ENCODE measurements around the gene SLC39A11.
"Not testable (repeated sequence)": the region's sequence is repeated elsewhere in the genome, so short reads cannot be mapped to it uniquely, and the experiment has no call there.

Gene SLC39A11

DNA sequence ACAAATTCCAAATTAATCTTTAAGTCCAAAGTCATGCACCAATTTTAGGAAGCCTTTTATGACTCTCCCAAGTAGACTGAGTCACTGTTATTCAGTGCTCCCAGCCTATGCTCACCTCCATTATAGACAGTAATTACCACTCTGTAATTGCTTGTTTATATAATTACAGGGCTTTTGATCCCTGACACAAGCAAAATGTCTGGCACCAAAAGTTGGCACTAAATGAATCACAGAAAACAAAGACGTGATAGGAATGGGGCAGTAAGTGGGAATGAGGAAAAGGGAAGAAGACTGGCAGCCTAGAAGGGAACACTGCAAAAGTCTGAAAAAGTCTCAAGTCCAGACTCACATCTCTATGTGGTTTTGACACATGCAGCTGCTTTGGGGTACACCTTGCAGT, 94.1 kb downstream of the SLC39A11 start:
- H3K27me3 Mint-ChIP-seq = no peaks in the 10 kb centered on the region
- ATAC-seq = no peak
- no peak overlapping the region for H3K4me3 Mint-ChIP-seq
- H3K9me3 Mint-ChIP-seq = peaks cover 7% of the 10 kb centered on the region
- peaks cover 46% of the 10 kb centered on the region for H3K36me3 Mint-ChIP-seq
- no peak overlapping the region for H3K27ac Mint-ChIP-seq
- peaks cover 6% of the 10 kb centered on the region for H3K4me1 Mint-ChIP-seq

DNA sequence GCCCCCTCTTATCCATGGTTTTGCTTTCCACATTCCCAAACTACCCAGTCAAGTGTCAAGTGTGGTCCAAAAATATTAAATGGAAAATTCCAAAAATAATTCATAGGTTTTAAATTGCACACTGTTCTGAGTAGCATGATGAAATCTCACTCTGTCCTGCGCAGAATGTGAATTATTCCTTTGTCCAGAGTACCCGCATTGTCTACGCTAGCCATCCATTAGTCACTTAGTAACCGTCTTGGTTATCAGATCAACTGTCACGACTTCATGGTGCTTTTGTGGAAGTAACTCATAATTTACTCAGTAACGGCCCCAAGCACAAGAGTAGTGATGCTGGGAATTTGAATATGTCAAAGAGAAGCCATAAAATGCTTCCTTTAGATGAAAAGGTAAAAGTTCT, 94.9 kb downstream of the SLC39A11 start:
- Mint-ChIP-seq H3K9me3 (peaks cover 7% of the 10 kb centered on the region), H3K36me3 (peaks cover 38% of the 10 kb centered on the region), H3K4me1 (peaks cover 11% of the 10 kb centered on the region), H3K4me3 (no peak overlapping the region), H3K27me3 (no peaks in the 10 kb centered on the region), H3K27ac (no peak overlapping the region)
- ATAC-seq = no peak

DNA sequence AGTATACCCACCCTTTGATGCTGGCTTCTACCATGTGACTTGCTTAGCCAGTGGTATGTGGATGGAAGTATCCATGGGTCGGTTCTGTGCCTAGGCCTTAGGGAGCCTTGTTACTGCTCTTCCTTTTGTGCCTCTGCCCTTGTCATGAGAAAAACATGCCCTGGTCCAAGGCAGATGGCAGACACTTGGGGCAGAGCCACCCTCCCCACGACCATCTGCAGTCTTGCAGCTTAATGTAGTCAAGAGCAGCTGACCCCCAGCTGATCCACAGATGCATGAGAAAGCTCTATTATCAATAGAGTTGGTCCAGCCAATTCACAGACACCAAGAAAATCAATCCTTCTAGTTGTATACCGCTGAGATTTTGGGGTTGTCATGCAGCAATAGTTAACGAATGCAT, 95.7 kb downstream of the SLC39A11 start:
- Mint-ChIP-seq H3K4me1 (peaks cover 12% of the 10 kb centered on the region), H3K27ac (no peak overlapping the region), H3K9me3 (peaks cover 7% of the 10 kb centered on the region), H3K4me3 (no peak overlapping the region), H3K36me3 (peaks cover 38% of the 10 kb centered on the region), H3K27me3 (no peaks in the 10 kb centered on the region)
- ATAC-seq = no peak

DNA sequence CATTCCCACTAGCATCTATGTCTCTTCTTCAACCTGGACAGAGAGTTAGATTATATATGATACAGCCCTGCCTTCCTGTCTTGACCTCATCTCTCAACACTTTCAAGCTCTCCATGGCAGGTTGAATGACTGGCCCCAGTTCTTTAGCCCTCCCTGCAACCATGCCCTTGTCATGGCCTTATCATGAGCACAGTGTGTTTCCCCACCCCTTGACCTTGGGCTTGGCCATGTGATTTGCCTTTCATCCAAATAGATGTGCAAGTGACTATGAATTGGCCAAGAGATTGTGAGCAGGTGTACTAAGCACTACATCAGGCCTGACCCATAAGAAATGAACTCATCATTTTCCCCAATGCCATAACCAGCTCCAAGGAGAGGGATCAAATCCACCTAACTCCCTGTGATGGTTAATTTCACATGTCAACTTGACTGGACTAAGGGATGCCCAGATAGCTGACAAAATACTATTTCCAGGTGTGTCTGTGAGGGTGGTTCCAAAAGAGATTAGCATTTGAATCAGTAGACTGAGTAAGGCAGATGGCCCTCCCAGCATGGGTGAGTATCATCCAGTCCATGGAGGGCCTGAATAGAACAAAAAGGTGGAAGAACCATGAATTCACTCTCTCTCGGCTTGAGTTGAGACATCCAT, 97.4 kb downstream of the SLC39A11 start:
- H3K27me3 Mint-ChIP-seq = no peaks in the 10 kb centered on the region
- ATAC-seq = no peak
- no peak overlapping the region for H3K4me3 Mint-ChIP-seq
- no peak overlapping the region for H3K27ac Mint-ChIP-seq
- peaks cover 34% of the 10 kb centered on the region for H3K36me3 Mint-ChIP-seq
- peaks cover 12% of the 10 kb centered on the region for H3K4me1 Mint-ChIP-seq
- peaks cover 7% of the 10 kb centered on the region for H3K9me3 Mint-ChIP-seq

DNA sequence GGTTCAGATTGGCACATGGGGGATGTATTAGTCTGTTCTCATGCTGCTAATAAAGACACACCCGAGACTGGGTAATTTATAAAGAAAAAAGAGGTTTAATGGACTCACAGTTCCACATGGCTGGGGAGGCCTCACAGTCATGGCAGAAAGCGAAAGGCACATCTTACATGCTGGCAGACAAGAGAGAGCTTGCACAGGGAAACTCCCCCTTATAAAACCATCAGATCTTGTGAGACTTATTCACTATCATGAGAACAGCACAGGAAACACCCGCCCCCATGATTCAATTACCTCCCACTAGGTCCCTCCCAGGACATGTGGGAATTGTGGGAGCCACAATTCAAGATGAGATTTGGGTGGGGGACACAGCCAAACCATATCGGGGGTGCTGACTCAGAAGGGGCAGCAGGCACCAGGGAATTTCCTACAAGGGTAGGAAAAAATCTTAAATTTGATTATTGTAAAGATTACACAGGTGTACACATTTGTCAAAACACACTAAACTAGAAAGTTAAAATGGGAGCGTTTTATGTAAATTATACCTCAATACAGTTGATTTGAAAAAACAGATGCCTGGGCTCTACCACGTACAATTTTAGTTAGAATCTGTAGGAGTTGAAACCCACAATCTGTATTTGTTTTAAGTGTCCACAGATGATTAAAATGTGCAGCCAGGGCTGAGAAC, 99.6 kb downstream of the SLC39A11 start:
- H3K4me3 Mint-ChIP-seq, ATAC-seq, H3K9me3 Mint-ChIP-seq, H3K27me3 Mint-ChIP-seq: not testable (repeated sequence)
- Mint-ChIP-seq H3K36me3 (peaks cover 25% of the 10 kb centered on the region), H3K4me1 (peaks cover 12% of the 10 kb centered on the region), H3K27ac (peak overlapping the region; percentile 53)

DNA sequence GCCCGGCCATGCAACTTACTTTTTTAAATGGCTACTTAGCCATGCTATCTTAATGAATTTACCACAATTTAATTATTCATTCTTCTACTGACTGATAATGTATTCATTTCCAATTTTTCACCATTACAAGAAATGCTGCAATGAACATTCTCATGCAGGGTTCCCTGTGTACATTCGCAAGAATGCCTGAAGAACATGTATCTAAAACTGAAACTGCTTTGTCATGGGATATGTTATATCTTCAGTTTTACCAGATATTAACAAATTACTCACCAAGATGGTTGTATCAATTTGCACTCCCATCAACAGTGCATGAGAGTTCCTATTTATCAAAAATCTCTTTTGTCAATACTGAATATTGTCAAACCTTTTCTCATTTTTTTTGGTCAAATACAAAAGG, 100.8 kb downstream of the SLC39A11 start:
- Mint-ChIP-seq H3K27me3 (no peaks in the 10 kb centered on the region), H3K4me3 (no peak overlapping the region), H3K36me3 (peaks cover 18% of the 10 kb centered on the region), H3K9me3 (peaks cover 7% of the 10 kb centered on the region), H3K27ac (no peak overlapping the region), H3K4me1 (peaks cover 12% of the 10 kb centered on the region)
- ATAC-seq = no peak

DNA sequence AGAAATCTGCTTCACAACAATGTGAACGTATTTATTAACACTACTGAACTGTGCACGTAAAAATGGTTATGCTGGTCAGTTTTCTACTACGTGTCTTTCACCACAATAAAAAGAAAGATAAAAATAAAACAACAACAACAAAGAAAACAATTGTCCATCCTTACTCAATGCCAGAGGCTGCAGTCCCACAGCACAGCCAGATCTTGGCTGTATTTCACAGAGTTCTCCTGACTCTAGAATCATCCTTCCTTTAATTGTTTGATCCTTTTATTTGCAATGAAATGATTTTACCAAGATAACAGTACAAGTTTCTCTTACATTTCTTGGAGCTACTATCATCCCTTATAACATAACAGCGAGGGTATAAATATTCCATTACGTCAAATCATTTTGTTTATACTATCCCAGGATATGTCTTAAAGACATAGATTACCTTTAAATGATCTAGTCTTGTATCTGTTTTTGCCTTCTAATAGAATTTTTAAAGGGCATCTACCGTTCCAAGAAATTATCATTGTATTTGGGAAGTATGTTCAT, 103.3 kb downstream of the SLC39A11 start:
- H3K27me3 Mint-ChIP-seq = no peaks in the 10 kb centered on the region
- peaks cover 20% of the 10 kb centered on the region for H3K4me1 Mint-ChIP-seq
- no peak overlapping the region for H3K4me3 Mint-ChIP-seq
- no peak for ATAC-seq
- H3K27ac Mint-ChIP-seq = no peak overlapping the region
- no peaks in the 10 kb centered on the region for H3K9me3 Mint-ChIP-seq
- H3K36me3 Mint-ChIP-seq = no peaks in the 10 kb centered on the region

DNA sequence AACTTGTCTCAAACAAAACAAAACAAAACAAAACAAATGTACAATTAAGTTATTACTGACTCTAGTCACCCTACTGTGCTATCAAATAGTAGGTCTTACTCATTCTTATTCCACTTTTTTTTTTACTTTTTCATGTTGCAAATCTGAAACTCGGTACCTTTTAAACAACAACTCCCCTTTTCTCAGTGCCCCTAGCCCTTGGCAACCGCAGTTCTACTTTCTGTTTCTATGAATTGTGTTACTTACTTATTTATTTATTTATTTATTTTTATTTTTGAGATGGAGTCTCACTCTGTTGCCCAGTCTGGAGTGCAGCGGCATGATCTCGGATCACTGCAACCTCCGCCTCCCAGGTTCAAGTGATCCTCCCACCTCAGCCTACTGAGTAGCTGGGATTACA, 104.0 kb downstream of the SLC39A11 start:
- no peaks in the 10 kb centered on the region for H3K9me3 Mint-ChIP-seq
- H3K27ac Mint-ChIP-seq = no peak overlapping the region
- H3K27me3 Mint-ChIP-seq = no peaks in the 10 kb centered on the region
- H3K4me1 Mint-ChIP-seq = peaks cover 15% of the 10 kb centered on the region
- ATAC-seq = no peak
- H3K4me3 Mint-ChIP-seq = no peak overlapping the region
- no peaks in the 10 kb centered on the region for H3K36me3 Mint-ChIP-seq

DNA sequence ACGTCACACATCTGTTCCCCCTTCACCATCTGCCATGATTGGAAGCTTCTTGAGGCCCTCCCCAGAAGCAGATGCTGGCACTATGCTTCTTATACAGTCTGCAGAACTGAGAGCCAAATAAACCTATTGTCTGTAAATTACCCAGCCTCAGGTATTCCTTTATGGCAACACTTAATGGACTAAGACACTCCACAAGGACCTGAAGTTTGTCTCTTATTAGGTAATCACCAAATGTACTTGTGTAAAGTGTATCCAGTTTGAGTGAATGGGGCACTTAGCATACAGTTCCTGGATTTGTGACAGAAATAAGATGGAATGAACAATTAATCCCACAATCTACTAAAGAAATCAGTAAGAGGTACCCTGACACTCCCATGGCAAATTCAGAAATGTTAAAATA, 105.3 kb downstream of the SLC39A11 start:
- Mint-ChIP-seq H3K36me3 (no peaks in the 10 kb centered on the region), H3K9me3 (no peaks in the 10 kb centered on the region), H3K4me1 (peaks cover 8% of the 10 kb centered on the region), H3K27me3 (no peaks in the 10 kb centered on the region), H3K27ac (no peak overlapping the region), H3K4me3 (no peak overlapping the region)
- no peak for ATAC-seq

DNA sequence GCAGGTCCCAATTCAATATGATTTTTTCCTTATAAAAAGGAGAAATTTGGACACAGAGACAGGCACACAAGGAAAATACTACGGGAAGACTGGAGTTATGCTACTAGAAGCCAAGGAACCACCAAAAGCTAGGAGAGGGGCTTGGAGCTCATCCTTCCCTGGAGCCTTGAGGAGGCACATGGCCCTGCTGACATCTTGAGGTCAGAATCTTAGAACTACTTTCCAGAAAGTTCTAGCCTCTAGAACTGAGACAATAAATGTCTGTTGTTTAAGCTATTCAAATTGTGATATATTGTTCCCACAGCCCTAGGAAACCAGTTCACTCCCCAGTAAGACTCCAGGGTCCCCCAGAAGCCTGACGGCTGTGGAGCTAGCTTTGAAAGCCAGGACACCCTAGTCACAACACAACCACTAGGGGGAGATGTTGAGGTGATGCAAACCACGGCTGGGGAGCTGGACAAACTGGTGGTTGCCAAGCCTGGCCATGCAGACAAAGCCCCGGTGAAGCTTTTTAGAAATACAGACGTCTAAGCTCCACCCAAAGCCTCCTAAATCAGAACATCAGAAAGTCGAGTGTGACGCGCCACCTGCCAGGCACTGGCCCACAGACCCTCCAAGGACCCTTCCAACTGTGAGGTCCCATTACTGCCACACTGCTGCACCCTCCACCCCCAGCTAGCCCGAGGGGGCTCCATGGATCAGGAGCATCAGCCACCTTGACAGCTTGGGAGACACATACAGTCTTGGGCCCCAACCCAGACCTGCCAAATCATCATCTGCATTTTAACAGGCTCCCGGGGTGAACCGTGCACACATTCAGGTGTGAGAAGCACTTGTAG, 106.4 kb downstream of the SLC39A11 start:
- no peak overlapping the region for H3K4me3 Mint-ChIP-seq
- no peaks in the 10 kb centered on the region for H3K27me3 Mint-ChIP-seq
- H3K27ac Mint-ChIP-seq = no peak overlapping the region
- no peak for ATAC-seq
- H3K9me3 Mint-ChIP-seq = no peaks in the 10 kb centered on the region
- peaks cover 8% of the 10 kb centered on the region for H3K4me1 Mint-ChIP-seq
- H3K36me3 Mint-ChIP-seq = no peaks in the 10 kb centered on the region

DNA sequence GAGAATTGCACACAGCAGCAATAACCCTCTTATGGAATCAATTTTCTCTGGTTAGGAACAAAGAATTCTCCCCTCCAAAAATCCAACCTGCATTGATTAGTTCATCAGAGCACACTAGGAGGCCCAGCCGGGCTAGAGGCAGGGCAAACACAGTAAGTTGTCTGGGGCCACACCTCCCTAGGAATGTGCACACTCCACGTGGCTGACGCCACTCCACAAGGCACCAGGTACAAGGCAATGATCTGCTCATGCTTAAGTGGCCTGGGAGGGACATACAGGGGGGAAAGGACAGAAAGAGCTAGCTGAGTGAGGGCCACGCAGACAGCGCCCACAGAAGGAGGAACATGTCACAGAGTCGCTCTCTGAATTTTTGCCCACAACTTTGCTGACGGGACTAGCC, 107.6 kb downstream of the SLC39A11 start:
- Mint-ChIP-seq H3K4me1 (peaks cover 8% of the 10 kb centered on the region), H3K4me3 (no peak overlapping the region), H3K9me3 (no peaks in the 10 kb centered on the region), H3K27ac (no peak overlapping the region), H3K27me3 (no peaks in the 10 kb centered on the region), H3K36me3 (no peaks in the 10 kb centered on the region)
- no peak for ATAC-seq

DNA sequence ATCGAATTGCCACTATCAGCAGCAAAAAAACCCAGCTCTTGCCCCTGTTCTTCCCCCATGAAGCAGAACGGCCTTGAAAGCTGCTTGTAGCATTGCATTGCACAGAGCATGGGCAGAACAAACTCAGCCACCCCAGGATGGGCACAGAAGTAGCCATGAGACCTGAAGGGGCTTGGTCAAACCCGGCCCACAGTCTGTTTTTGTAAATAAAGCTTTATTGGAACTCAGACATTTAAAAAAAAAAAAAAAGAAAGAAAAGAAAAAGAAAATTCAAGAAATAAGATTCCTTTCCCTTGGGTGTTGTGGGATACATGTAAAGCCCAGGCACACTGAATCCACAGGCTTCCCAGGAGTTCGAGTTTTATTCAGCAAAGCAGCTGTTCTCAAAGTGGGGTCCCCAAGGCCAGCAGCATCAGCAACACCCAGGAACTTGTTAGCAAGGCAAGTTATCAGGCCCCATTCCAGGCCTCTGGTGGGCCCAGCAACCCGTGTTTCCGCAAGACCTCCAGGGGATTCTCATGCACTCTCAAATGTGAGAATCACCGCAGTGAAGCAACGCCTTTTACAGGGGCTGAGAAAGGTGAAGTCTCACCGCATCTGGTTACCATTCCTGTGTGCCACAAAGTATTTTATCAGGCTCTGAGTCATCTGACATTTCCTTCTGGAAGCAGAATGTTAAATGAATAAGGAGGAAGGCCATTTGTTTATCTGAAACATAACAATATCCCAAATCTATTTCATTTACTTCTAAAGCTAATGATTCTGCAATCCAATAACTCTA, 108.2 kb downstream of the SLC39A11 start:
- H3K9me3 Mint-ChIP-seq = no peaks in the 10 kb centered on the region
- H3K4me1 Mint-ChIP-seq = peaks cover 8% of the 10 kb centered on the region
- H3K36me3 Mint-ChIP-seq = no peaks in the 10 kb centered on the region

DNA sequence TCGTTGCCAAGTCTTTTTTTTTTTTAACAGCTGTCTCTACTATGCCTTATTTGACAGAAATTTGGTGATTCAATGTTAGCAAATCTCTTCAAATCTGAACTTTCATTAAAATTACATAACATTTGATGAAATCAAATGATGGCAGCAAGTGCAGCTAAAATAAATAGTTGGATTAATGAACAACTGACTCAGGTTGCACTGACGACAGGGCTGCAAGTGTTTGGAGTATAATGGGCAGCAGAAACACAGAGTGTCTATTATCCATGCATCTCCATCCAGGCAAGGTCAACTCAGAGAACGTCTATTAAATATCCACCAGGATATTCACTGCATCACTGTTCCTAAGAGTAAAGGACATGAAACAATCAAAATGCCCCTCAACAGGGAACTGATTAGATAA, 109.8 kb downstream of the SLC39A11 start:
- no peaks in the 10 kb centered on the region for H3K9me3 Mint-ChIP-seq
- H3K27ac Mint-ChIP-seq = no peak overlapping the region
- peaks cover 16% of the 10 kb centered on the region for H3K4me1 Mint-ChIP-seq
- H3K4me3 Mint-ChIP-seq = no peak overlapping the region
- ATAC-seq = no peak
- no peaks in the 10 kb centered on the region for H3K27me3 Mint-ChIP-seq
- H3K36me3 Mint-ChIP-seq = no peaks in the 10 kb centered on the region

More for the DNA sequence above, 108.2 kb downstream of the SLC39A11 start:
- no peaks in the 10 kb centered on the region for H3K27me3 Mint-ChIP-seq
- H3K27ac Mint-ChIP-seq = peak overlapping the region; percentile 56
- ATAC-seq = no peak
- no peak overlapping the region for H3K4me3 Mint-ChIP-seq

DNA sequence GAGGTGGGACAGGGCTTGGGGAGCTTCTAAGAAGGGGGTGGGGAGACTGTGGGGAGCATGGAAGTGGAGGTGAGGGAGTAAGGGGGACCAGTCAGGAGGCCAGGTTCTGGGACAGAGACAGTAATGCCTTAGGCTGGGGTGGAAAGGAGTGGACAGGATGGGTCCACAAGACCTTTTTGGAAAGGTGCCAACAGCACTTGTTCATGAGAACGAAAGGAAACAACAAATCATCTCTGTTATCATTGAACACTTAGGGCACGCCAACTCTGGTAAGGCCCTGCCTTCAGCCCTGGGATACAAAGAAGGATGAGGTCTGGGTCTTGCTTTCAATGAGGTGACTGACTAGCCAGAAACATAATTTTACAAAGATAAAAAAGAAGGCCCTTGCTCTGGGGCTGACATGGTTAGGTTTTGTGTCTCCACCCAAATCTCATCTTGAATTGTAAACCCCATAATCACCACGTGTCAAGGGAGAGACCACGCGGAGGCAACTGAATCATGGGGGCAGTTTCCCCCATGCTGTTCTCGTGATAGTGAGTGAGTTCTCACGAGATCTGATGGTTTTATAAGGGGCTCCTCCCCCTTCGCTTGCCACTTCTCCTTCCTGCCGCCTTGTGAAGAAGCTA, 113.8 kb downstream of the SLC39A11 start:
- no peak for ATAC-seq
- no peaks in the 10 kb centered on the region for H3K36me3 Mint-ChIP-seq
- peaks cover 24% of the 10 kb centered on the region for H3K4me1 Mint-ChIP-seq
- no peaks in the 10 kb centered on the region for H3K27me3 Mint-ChIP-seq
- H3K9me3 Mint-ChIP-seq = no peaks in the 10 kb centered on the region
- H3K27ac Mint-ChIP-seq = peak overlapping the region; percentile 69
- no peak overlapping the region for H3K4me3 Mint-ChIP-seq

Measured in stimulated activated memory B cell treated with anti-CD40 and anti-IgM and Interleukin-4, amounts not matched to agents 10 μg/mL and 1 μg/mL and 100 μg/mL, for 72 hours (primary cell).